Left hindlimb (tissue), 1 donor: ENCODE results near the gene SFXN3.

Experiments
- DNase-seq: peaks from one replicate; pipeline ENCODE4 v3.0.0-alpha.2; 2018

The SFXN3 gene

DNA sequence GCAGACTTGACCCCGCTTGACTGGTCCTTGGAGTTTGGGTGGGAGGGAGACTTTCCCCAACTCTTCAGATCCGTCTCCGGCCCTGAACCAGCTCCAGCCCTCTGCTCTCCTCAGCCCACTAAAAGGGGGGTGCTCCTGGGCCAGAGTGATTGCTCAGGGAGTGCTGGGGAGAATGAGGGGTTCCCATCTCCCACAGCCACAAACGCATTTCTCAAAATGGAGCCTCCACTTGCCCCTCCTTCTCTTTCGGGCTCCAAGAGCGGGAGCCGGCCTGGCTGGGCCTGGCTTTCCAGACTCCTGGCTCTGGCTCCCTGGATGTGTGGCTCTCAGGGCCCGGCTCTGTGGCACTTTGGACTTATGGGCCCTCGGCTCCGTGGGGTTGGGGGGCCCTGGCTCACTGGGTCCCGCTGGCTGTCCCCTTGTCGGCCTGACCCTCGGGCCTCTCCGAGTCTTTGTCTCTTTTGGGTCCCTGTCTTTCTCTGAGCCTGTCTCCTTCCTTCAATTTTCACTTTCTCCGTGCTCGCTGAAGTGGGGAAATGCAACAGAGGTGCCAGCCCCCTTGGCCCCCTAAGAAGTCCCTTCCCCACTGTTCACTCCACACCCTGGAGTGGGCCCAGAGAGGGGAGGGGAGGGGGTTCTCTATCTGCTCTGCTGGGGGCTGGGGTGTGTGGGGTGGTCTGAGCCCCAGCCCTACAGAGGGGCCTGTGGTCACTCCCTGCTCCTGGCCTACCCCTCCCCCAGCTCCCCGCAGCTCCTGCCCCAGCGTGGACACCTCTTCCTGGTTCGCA lies 30.7 kb upstream of the SFXN3 start:
- no peak for DNase-seq

- peak; percentile 90 for DNase-seq
These were observed 29.9 kb upstream of the SFXN3 start for GRCh38 chr10:101000915-101001658.

GRCh38 chr10:101001659-101002035 lies 29.4 kb upstream of the SFXN3 start:
- no peak for DNase-seq

DNA sequence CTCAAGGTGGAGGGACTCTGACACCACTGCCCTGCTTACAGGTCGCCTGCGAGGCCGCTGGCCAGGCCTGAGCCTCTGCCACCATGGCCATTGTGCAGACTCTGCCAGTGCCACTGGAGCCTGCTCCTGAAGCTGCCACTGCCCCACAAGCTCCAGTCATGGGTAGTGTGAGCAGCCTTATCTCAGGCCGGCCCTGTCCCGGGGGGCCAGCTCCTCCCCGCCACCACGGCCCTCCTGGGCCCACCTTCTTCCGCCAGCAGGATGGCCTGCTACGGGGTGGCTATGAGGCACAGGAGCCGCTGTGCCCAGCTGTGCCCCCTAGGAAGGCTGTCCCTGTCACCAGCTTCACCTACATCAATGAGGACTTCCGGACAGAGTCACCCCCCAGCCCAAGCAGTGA lies 28.6 kb upstream of the SFXN3 start:
- DNase-seq = no peak

GRCh38 chr10:101003639-101004206 lies 27.3 kb upstream of the SFXN3 start:
- no peak for DNase-seq

DNA sequence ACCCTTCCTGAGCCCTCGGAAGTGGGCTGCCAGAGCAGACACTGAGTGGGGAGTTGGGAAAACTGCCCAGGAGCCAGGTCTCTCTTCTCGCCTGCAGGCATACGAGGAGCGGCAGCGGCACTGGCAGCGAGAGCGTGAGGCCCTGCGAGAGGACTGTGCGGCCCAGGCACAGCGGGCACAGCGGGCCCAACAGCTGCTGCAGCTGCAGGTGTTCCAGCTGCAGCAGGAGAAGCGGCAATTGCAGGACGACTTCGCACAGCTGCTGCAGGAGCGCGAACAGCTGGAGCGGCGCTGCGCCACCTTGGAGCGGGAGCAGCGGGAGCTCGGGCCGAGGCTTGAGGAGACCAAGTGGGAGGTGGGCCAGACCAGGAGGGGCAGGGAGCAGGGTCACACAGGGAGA lies 25.7 kb upstream of the SFXN3 start:
- no peak for DNase-seq

GRCh38 chr10:101005869-101006567 lies 25.0 kb upstream of the SFXN3 start:
- no peak for DNase-seq

DNA sequence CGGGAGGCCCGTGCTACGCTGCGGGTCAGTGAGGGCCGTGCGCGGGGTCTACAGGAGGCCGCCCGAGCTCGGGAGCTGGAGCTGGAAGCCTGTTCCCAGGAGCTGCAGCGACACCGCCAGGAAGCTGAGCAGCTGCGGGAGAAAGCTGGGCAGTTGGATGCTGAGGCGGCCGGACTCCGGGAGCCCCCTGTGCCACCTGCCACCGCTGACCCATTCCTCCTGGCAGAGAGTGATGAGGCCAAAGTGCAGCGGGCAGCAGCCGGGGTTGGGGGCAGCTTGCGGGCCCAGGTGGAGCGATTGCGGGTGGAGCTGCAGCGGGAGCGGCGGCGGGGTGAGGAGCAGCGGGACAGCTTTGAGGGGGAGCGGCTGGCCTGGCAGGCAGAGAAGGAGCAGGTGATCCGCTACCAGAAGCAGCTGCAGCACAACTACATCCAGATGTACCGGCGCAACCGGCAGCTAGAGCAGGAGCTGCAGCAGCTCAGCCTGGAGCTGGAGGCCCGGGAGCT lies 24.4 kb upstream of the SFXN3 start:
- DNase-seq = peak; percentile 72

GRCh38 chr10:101007099-101007711 lies 23.8 kb upstream of the SFXN3 start:
- DNase-seq = no peak

DNA sequence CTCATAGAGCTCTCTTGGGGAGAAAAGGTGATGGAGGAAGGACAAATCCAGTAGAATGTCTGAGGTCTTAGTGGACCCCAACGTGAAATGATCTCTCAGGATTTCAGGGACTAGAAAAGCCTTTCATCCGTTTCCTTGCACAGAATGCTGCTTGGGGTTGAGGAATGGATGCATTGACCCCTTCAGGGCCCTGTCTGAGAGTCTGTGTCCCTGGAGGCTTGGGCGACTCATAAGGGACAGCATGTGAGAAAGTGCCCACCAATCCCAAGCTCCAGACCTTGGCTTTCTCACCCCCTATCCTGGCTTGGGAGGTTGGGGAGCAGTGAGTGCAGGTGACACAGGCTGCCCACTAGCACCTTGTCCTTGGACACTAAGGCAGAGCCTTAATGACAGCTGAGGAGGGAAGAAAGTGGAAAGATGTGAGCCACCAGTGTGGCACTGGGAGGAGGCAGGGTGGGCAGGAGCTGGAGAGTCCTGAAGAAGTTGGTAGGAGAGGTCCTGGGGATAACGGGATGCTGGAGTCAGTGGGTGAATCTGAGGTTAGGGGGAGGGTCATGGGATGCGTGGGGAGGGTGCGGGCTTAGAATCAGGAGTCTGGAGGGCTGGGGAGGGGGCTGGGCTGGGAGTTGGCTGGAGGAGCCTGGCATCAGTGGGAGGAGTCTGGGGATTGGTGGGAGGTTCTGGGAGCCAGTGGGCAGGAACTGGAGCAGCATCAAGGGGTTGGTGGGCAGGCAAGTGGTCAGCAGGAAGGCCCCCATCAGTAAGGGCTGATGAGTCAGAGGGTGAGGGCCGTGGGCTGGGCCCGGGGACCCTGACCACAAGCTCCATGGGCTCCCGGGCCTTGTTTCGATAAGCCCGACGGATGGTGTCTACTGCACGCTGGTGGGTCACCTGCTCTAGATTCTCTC lies 22.9 kb upstream of the SFXN3 start:
- no peak for DNase-seq

DNA sequence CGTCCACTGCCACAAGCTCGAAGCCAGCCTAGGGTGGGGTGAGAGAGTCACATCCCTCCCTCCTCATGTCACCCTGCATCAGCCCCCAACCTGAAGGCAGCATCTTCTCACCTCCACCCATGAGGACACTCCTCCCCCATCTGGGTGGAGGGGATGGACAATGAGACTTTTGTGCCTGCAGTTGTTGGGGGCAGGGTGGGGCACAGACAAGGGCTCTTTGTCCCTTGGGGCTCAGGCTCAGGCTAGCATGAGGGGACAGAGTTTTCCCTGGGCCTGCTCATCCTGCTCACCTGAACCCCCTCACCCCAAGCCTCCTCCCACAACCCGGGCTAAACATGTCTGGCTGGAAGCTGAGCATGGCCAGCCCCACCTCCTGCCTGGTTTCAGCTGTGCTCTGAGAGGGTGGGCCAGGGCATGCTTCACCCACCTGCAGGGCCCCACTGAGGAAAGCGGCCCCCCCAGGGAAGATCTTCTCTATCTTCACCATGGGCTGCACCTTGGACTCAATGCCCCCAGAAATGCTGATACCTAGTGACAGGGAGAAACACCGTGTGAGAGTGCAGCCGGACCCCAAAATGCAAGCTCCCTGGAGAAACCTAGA lies 22.1 kb upstream of the SFXN3 start:
- DNase-seq = no peak

DNA sequence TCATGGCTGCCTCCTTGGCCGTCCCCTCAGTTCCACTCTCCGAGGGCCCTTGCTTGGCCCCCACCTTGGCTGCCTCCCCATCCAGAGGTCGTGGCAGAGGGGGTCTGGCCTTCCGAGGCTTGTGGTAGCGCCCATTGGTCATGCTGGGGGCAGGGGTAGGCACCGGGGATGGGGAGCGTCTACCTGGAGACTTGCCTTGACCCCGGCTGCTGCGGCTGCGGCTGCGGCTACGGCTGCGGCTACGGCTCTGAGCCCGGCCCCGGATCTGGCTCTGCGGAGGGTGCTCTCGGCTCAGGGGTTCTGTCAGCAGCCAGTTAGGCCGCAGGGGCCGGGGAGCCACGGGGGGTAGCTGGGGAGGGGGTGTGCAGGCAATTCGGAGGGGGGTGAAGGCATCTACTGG lies 20.7 kb upstream of the SFXN3 start:
- DNase-seq = no peak

GRCh38 chr10:101011517-101012423 lies 19.3 kb upstream of the SFXN3 start:
- no peak for DNase-seq

DNA sequence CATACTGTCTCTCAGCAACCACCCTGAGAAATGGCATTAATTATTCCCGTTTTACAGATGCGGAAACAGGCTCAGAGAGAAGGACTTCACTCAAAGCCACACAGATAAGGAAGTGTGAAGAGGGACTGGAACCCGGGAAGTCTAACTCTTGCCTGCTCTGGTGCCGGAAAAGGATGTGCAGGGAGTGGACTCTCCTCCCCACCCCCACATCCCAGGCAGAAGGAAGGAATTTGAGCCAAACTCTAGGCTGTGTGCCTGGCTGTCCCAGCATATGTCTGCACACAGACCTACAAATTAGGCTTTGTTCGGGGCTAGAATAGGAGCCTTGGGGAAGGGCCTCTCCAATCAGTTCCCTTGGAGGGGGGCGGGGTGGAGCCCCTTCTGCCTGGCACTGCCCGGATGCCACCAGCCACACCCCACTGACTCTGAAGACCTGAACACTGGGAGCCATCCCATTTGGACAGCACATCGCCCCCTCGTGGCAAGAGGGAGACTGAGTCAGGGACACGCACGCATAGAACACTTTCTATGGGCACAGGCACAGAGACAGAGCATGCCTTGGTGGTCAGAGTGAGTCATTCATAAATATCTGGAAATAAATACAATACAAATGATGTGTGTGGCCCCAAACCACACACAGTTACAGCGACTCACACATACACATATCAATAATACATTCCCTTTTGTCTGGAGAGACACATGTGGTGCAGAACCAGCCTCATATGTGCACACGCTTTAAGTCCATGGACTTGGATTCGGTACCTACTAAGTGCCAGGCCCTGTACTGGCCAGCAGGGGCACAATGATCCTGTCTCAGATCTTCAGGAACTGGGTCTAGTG lies 18.3 kb upstream of the SFXN3 start:
- DNase-seq = peak; percentile 84

- no peak for DNase-seq
These were observed 17.6 kb upstream of the SFXN3 start for GRCh38 chr10:101013365-101013825.

- peak; percentile 82 for DNase-seq
These were observed 16.7 kb upstream of the SFXN3 start for GRCh38 chr10:101014230-101014884.

- DNase-seq = no peak
These were observed 16.0 kb upstream of the SFXN3 start for GRCh38 chr10:101014966-101015581.

- DNase-seq = no peak
These were observed 15.5 kb upstream of the SFXN3 start for GRCh38 chr10:101015582-101015973.
